Measurements from ENCODE around the gene MYO1B. TPM values are rescaled to one million over a fixed set of nuclear protein-coding genes. Genes with fewer than 3 reads are reported as not detected.

MYO1B gene
- total and polyA plus RNA-seq, 3 experiments from 2014 or later = 0.12 to 4.6 (median 3.9) TPM

GRCh38 chr2:191432121-191432520 lies 186.9 kb downstream of the MYO1B start:
- no peak overlapping the region for H3K4me3 ChIP-seq (ENCODE audit: low read length)
- H3K27me3 ChIP-seq (ENCODE audit: insufficient read depth, low read length, poor library complexity, severe bottlenecking) = no peaks in the 10 kb centered on the region
- Mint-ChIP-seq H3K4me3 (no peak overlapping the region), H3K9me3 (peaks cover 0 to 2% (median 0%) of the 10 kb centered on the region in 5 donors), H3K27ac (no peak overlapping the region), H3K4me1 (no peaks in the 10 kb centered on the region), H3K27me3 (peaks cover 2 to 30% of the 10 kb centered on the region in 2 donors), H3K36me3 (no peaks in the 10 kb centered on the region)
- H3K9me3 ChIP-seq (ENCODE audit: low read length) = no peaks in the 10 kb centered on the region
- no peak overlapping the region for H3K27ac ChIP-seq (ENCODE audit: low read depth, low read length)
- ChIA-PET CTCF (no interaction called here), POLR2A (no interaction called here)
- no peaks in the 10 kb centered on the region for H3K36me3 ChIP-seq (ENCODE audit: insufficient read depth, low read length)
- DNase-seq = no peak
- H3K4me1 ChIP-seq (ENCODE audit: insufficient read depth, low read length) = no peaks in the 10 kb centered on the region

GRCh38 chr2:191434072-191434471 lies 188.9 kb downstream of the MYO1B start:
- no peaks in the 10 kb centered on the region for H3K36me3 Mint-ChIP-seq
- H3K36me3 ChIP-seq (ENCODE audit: insufficient read depth, low read length) = no peaks in the 10 kb centered on the region
- H3K4me1 ChIP-seq (ENCODE audit: insufficient read depth, low read length) = no peaks in the 10 kb centered on the region
- CTCF ChIA-PET = no interaction called here
- POLR2A ChIA-PET = no interaction called here
- H3K27me3 ChIP-seq (ENCODE audit: insufficient read depth, low read length, poor library complexity, severe bottlenecking) = no peaks in the 10 kb centered on the region
- peaks cover 2 to 38% of the 10 kb centered on the region in 2 donors for H3K27me3 Mint-ChIP-seq
- no peaks in the 10 kb centered on the region for H3K9me3 ChIP-seq (ENCODE audit: low read length)
- no peak overlapping the region for H3K4me3 Mint-ChIP-seq
- H3K4me1 Mint-ChIP-seq = no peaks in the 10 kb centered on the region
- H3K27ac ChIP-seq (ENCODE audit: low read depth, low read length) = no peak overlapping the region
- H3K4me3 ChIP-seq (ENCODE audit: low read length) = no peak overlapping the region
- no peak for DNase-seq
- H3K27ac Mint-ChIP-seq = no peak overlapping the region
- peaks cover 0 to 2% (median 0%) of the 10 kb centered on the region in 5 donors for H3K9me3 Mint-ChIP-seq

- Mint-ChIP-seq H3K4me3 (no peak overlapping the region), H3K27ac (no peak overlapping the region), H3K4me1 (no peaks in the 10 kb centered on the region), H3K36me3 (no peaks in the 10 kb centered on the region), H3K9me3 (peaks cover 0 to 2% (median 0%) of the 10 kb centered on the region in 5 donors), H3K27me3 (peaks cover 2 to 38% of the 10 kb centered on the region in 2 donors)
- ChIA-PET POLR2A (no interaction called here), CTCF (no interaction called here)
- Histone ChIP-seq H3K9me3 (ENCODE audit: low read length) (no peaks in the 10 kb centered on the region), H3K4me3 (ENCODE audit: low read length) (no peak overlapping the region), H3K4me1 (ENCODE audit: insufficient read depth, low read length) (no peaks in the 10 kb centered on the region), H3K27me3 (ENCODE audit: insufficient read depth, low read length, poor library complexity, severe bottlenecking) (no peaks in the 10 kb centered on the region), H3K27ac (ENCODE audit: low read depth, low read length) (no peak overlapping the region), H3K36me3 (ENCODE audit: insufficient read depth, low read length) (no peaks in the 10 kb centered on the region)
- DNase-seq = no peak
Observed at GRCh38 chr2:191435141-191435540, 189.9 kb downstream of the MYO1B start.

DNA sequence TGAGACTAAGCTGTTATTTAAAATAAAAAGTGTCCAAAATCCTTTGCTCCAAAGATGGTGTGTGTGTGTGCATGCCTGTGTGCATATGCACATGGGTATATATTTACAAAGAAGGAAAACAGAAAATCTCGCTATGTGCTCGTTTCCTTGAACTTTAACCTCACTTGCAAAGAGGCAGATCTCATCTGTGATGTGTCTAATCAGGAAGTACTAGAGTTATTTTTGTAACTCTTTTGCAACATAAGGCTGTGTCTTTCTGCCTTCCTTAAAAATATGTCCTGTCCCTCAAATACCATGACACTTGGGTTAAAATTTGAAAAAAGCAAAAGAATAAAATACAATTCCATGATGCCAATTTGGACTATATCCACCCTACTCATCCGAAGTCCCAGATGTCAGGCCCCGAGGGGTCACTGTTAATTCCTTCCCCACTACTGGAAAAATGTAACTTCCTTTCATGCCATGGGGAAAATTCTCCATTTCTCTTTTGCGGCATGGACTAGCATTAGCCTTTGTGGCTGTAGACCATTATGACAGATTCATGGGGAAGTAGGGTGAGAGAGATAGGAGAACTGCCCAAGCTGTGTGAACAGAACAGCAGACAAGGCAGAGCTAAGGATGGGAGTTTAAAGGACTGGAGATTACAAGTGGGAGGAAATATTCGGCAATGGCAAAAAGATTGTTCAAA lies 191.3 kb downstream of the MYO1B start:
- H3K27me3 Mint-ChIP-seq = peaks cover 0 to 30% of the 10 kb centered on the region in 2 donors
- no peak for DNase-seq
- H3K9me3 Mint-ChIP-seq = peaks cover 0 to 2% (median 0%) of the 10 kb centered on the region in 5 donors
- H3K27ac Mint-ChIP-seq = peak overlapping the region in 1 of 8 donors; percentile 11
- H3K4me3 Mint-ChIP-seq = no peak overlapping the region
- no peaks in the 10 kb centered on the region for H3K36me3 Mint-ChIP-seq
- H3K36me3 ChIP-seq (ENCODE audit: insufficient read depth, low read length) = no peaks in the 10 kb centered on the region
- no peak overlapping the region for H3K4me3 ChIP-seq (ENCODE audit: low read length)
- H3K4me1 Mint-ChIP-seq = no peaks in the 10 kb centered on the region
- no peaks in the 10 kb centered on the region for H3K4me1 ChIP-seq (ENCODE audit: insufficient read depth, low read length)
- ChIA-PET POLR2A (no interaction called here), CTCF (no interaction called here)
- no peaks in the 10 kb centered on the region for H3K9me3 ChIP-seq (ENCODE audit: low read length)
- H3K27ac ChIP-seq (ENCODE audit: low read depth, low read length) = no peak overlapping the region
- H3K27me3 ChIP-seq (ENCODE audit: insufficient read depth, low read length, poor library complexity, severe bottlenecking) = no peaks in the 10 kb centered on the region

DNA sequence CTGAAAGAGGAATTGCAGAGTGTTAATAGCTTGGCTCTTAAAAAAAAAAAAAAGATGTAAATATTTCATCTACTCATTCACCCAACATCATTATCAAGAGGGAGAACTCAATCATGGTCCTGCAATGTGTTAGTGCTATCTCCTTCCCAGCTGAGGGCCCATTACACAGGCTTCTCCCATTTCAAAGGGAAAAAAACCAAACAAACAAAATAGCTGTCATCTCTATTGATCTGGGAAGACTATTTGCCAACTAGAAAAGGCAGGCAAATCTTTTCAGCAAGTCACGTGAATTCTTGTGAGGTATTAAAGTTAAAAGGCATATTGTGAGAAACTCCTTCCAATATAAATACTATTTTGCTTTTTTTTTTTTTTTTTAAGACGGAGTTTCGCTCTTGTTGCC lies 194.3 kb downstream of the MYO1B start:
- CTCF ChIA-PET = interaction anchor here (0.9 kb wide), 1 partner anchor 33 kb away, joined by 5 read pairs; no protein-coding TSS in a partner anchor
- no peaks in the 10 kb centered on the region for H3K9me3 ChIP-seq (ENCODE audit: low read length)
- H3K4me3 ChIP-seq (ENCODE audit: low read length) = no peak overlapping the region
- Mint-ChIP-seq H3K36me3 (no peaks in the 10 kb centered on the region), H3K27me3 (peaks cover 2 to 24% of the 10 kb centered on the region in 2 donors), H3K27ac (no peak overlapping the region), H3K4me1 (no peaks in the 10 kb centered on the region), H3K4me3 (no peak overlapping the region), H3K9me3 (no peaks in the 10 kb centered on the region)
- H3K27me3 ChIP-seq (ENCODE audit: insufficient read depth, low read length, poor library complexity, severe bottlenecking) = no peaks in the 10 kb centered on the region
- H3K36me3 ChIP-seq (ENCODE audit: insufficient read depth, low read length) = no peaks in the 10 kb centered on the region
- no peaks in the 10 kb centered on the region for H3K4me1 ChIP-seq (ENCODE audit: insufficient read depth, low read length)
- no peak overlapping the region for H3K27ac ChIP-seq (ENCODE audit: low read depth, low read length)
- POLR2A ChIA-PET = interaction anchor here (0.6 kb wide), 1 partner anchor 266 kb away, joined by 3 read pairs; no protein-coding TSS in a partner anchor
- DNase-seq = no peak

DNA sequence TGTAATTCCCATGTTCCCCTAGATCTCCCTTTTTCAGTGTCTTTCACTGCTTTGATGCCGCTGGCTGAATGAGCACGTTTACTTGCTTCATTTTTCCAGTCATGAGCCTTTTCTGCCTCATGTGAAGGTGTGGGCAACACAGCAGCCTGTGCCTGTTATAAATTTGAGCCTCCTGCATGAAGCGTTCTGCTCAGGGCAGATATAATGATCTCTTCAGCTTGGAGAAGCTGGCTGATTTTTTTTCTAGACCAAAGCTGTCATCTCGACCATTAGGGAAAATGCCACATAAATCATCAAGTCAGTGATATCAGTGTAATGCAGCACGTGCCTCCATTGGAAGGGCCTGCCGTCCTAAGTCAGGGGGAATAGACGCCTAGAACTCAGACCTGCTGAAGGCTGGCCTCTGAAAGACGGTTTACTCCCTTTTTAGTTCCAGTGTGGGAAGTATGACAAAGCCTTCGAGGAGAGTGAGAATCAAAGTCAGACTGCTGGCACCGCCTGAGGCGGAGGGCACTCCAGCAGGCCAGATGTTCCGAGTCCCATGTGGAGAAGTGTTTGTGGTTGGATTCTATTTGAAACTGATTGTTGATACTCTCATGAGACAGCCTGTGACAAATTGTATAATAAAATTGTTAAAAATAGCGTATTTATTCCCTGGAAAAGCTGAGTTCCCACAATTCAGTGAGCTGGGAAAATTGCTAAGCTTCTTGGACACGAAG lies 196.5 kb downstream of the MYO1B start:
- POLR2A ChIA-PET = no interaction called here
- H3K4me1 Mint-ChIP-seq = no peaks in the 10 kb centered on the region
- peaks cover 2 to 33% of the 10 kb centered on the region in 2 donors for H3K27me3 Mint-ChIP-seq
- Histone ChIP-seq H3K27ac (ENCODE audit: low read depth, low read length) (no peak overlapping the region), H3K36me3 (ENCODE audit: insufficient read depth, low read length) (no peaks in the 10 kb centered on the region), H3K9me3 (ENCODE audit: low read length) (no peaks in the 10 kb centered on the region), H3K27me3 (ENCODE audit: insufficient read depth, low read length, poor library complexity, severe bottlenecking) (no peaks in the 10 kb centered on the region), H3K4me1 (ENCODE audit: insufficient read depth, low read length) (no peaks in the 10 kb centered on the region), H3K4me3 (ENCODE audit: low read length) (no peak overlapping the region)
- no peak for DNase-seq
- no peaks in the 10 kb centered on the region for H3K9me3 Mint-ChIP-seq
- no peaks in the 10 kb centered on the region for H3K36me3 Mint-ChIP-seq
- H3K4me3 Mint-ChIP-seq = no peak overlapping the region
- CTCF ChIA-PET = no interaction called here
- no peak overlapping the region for H3K27ac Mint-ChIP-seq

- Mint-ChIP-seq H3K27ac (no peak overlapping the region), H3K36me3 (no peaks in the 10 kb centered on the region), H3K4me1 (no peaks in the 10 kb centered on the region), H3K9me3 (no peaks in the 10 kb centered on the region), H3K27me3 (peaks cover 6 to 28% of the 10 kb centered on the region in 2 donors), H3K4me3 (no peak overlapping the region)
- no peak overlapping the region for H3K4me3 ChIP-seq (ENCODE audit: low read length)
- no peaks in the 10 kb centered on the region for H3K9me3 ChIP-seq (ENCODE audit: low read length)
- no peak for DNase-seq
- ChIA-PET POLR2A (no interaction called here), CTCF (no interaction called here)
- H3K27ac ChIP-seq (ENCODE audit: low read depth, low read length) = no peak overlapping the region
- H3K27me3 ChIP-seq (ENCODE audit: insufficient read depth, low read length, poor library complexity, severe bottlenecking) = no peaks in the 10 kb centered on the region
- H3K4me1 ChIP-seq (ENCODE audit: insufficient read depth, low read length) = no peaks in the 10 kb centered on the region
- no peaks in the 10 kb centered on the region for H3K36me3 ChIP-seq (ENCODE audit: insufficient read depth, low read length)
Observed at GRCh38 chr2:191443446-191443845, 198.2 kb downstream of the MYO1B start.

DNA sequence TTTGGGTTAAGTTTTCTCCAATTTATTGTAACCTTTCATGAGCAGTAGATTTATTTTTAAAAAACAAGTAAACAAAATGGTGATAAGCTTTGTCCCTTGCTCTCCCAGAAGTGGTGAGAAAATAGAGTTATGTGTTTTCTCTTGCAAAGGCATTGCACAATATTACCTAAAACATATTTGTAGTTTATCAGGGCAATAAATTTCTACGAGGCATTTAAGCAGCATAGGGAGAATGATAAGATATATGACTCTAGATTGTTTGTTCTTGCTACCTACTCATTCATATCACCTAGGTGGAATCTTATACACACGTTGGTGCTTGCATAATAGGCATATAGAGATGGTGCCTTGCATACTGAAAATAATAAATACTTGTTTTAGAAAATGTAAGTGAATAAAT lies 201.7 kb downstream of the MYO1B start:
- DNase-seq = no peak

More for the DNA sequence above, 201.7 kb downstream of the MYO1B start:
- ChIA-PET POLR2A (no interaction called here), CTCF (no interaction called here)
- H3K27ac ChIP-seq (ENCODE audit: low read depth, low read length) = no peak overlapping the region
- Mint-ChIP-seq H3K27me3 (peaks cover 8 to 28% of the 10 kb centered on the region in 2 donors), H3K4me3 (no peak overlapping the region), H3K36me3 (no peaks in the 10 kb centered on the region), H3K27ac (no peak overlapping the region), H3K4me1 (no peaks in the 10 kb centered on the region), H3K9me3 (peaks cover 0 to 2% (median 0%) of the 10 kb centered on the region in 5 donors)
- H3K4me3 ChIP-seq (ENCODE audit: low read length) = no peak overlapping the region
- H3K36me3 ChIP-seq (ENCODE audit: insufficient read depth, low read length) = no peaks in the 10 kb centered on the region
- H3K4me1 ChIP-seq (ENCODE audit: insufficient read depth, low read length) = no peaks in the 10 kb centered on the region
- H3K27me3 ChIP-seq (ENCODE audit: insufficient read depth, low read length, poor library complexity, severe bottlenecking) = no peaks in the 10 kb centered on the region
- H3K9me3 ChIP-seq (ENCODE audit: low read length) = no peaks in the 10 kb centered on the region

Measured in CD8-positive, alpha-beta memory T cell (primary cell).